ENCODE data around the gene QRICH1.

GRCh38 chr3:48997102-48997635, 96.7 kb downstream of the QRICH1 start:
- TF ChIP-seq, protein P1, sequence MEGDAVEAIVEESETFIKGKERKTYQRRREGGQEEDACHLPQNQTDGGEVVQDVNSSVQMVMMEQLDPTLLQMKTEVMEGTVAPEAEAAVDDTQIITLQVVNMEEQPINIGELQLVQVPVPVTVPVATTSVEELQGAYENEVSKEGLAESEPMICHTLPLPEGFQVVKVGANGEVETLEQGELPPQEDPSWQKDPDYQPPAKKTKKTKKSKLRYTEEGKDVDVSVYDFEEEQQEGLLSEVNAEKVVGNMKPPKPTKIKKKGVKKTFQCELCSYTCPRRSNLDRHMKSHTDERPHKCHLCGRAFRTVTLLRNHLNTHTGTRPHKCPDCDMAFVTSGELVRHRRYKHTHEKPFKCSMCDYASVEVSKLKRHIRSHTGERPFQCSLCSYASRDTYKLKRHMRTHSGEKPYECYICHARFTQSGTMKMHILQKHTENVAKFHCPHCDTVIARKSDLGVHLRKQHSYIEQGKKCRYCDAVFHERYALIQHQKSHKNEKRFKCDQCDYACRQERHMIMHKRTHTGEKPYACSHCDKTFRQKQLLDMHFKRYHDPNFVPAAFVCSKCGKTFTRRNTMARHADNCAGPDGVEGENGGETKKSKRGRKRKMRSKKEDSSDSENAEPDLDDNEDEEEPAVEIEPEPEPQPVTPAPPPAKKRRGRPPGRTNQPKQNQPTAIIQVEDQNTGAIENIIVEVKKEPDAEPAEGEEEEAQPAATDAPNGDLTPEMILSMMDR (IDR thresholded peaks at IDR 0.05), result no peak
- no peak for TF ChIP-seq POLR2A (IDR thresholded peaks at IDR 0.05)
